ENCODE measurements around the gene PPP1R9B.

The PPP1R9B gene

DNA sequence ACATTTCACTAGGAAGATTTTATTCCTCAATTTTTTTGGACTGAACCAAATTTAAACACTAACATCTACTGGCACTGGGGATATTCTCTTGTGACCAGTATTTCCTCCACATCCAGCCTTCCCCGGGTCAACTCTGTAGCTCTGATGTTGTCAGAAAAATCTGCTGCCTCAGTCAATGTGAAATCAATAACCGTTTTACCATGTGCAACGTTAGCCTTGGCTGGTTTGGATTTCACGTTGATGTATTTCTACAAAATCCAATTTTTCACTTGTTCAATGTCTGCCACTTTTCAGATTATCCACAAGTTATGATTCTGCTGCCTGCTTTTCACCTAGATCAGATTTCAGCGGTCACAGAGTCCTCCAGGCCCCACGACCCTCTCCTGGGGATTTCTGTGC, 22.5 kb upstream of the PPP1R9B start:
- no peak for DNase-seq

DNA sequence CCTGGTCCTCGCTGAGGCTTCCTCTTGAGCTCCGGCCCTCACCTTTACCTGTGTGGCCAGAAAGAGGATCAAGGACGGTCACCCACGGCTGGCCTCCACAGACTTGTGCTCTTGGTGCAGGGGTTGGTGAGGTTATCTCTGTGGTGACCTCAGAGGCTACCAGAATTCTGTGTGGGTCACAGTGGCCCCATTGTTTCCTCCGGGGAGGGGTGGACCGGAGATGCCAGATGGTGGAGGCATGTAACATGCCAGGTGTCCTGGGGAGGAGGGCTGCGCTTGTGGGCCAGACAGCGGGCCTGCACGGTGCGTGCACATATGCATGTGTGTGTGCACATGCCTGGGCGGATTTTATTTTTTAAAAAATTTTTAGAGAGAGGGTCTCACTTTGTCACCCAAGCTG, 21.7 kb upstream of the PPP1R9B start:
- DNase-seq, result no peak

DNA sequence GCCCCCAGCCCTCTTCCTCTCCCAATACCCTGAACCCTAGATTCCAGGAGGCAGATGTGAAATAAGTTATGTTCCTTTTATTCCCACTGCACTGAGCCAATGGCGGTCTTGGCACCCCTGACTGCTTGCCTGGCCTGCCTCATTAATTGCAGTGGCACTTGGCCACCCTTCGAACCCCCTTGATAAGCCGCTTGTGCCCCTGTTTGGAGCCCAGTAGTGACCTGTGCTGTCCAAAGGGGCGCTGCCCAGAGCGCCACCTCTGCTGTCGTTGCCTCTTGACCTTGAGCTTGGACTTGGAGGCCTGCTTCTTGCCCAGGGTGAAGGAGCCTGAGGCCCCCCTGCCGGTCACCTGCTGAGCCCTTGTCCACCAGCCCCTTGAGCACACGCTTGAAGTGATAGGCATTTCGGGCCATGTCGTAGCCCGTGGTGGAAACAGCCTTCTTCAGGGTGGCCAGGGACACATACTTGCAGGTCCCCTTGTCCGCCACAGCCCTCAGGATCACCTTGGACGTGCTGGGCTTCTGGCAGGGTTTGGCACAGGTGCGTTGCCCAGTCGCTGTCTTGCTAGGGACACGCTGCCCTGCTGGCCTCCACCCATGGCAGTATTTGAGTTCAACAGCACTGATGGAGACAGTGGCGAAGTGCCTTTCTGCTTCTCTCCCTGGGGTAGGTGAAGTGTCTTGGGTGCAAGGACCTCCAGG, 21.0 kb upstream of the PPP1R9B start:
- no peak for DNase-seq

GRCh38 chr17:50170662-50171370, 20.3 kb upstream of the PPP1R9B start:
- no peak for DNase-seq

DNA sequence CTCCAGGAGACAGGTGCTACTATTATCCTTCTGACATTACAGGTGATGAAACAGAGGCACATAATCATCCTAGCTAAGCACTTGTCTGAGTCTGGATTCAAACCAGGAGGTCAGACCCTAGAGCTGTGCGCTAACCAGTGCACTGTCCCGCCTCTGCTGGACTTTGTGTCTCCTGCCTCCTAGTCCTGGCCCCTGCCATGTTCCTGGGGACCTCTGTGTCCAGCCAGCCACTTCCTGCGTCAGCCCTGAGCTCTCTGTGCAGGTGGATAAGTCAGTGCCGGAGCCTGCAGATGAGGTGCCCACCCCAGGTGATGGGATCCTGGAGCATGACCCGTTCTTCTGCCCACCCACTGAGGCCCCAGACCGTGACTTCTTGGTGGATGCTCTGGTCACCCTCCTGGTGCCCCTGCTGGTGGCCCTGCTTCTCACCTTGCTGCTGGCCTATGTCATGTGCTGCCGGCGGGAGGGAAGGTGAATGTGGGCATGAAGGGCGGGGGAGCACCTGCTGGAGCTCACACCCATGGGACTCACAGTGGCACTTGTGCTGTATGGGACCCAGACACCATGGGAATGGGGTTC, 19.5 kb upstream of the PPP1R9B start:
- no peak for DNase-seq

GRCh38 chr17:50169121-50169764, 18.8 kb upstream of the PPP1R9B start:
- DNase-seq, result peak; percentile 9 to 34

DNA sequence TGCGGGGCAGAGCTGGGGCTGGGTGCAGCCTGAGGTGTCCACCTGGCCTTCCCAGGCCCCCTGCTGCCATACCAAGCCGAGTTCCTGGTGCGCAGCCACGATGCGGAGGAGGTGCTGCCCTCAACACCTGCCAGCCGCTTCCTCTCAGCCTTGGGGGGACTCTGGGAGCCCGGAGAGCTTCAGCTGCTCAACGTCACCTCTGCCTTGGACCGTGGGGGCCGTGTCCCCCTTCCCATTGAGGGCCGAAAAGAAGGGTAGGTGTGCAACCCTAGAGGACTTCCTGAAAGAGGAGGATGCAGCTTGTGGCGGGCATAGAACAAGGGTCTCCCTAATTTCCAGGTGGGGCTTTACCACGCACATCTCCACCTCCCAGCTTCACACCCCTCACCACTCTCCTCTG, 17.8 kb upstream of the PPP1R9B start:
- DNase-seq, result no peak

DNA sequence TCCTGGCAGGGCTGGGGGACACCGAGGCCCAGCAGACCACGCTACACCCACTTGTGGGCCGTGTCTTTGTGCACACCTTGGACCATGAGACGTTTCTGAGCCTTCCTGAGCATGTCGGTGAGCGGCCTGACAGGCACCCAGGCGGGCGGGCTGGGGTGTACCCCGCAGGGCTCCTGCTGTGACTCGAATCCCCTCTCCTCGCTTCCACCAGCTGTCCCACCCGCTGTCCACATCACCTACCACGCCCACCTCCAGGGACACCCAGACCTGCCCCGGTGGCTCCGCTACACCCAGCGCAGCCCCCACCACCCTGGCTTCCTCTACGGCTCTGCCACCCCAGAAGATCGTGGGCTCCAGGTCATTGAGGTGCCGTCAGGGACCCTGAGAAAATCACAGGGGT, 16.9 kb upstream of the PPP1R9B start:
- DNase-seq, result no peak

- no peak for DNase-seq
These were observed 16.2 kb upstream of the PPP1R9B start for GRCh38 chr17:50166518-50167181.

- DNase-seq, result no peak
These were observed 15.5 kb upstream of the PPP1R9B start, which contains the start of gene SGCA for GRCh38 chr17:50165867-50166517. Gene SGCA (plus strand): TSS chr17:50166005. CDS start chr17:50166041, 36 bp downstream.

- DNase-seq, result no peak
These were observed 15.0 kb upstream of the PPP1R9B start for GRCh38 chr17:50165466-50165865.

- no peak for DNase-seq
These were observed 14.6 kb upstream of the PPP1R9B start for GRCh38 chr17:50165066-50165465.

- DNase-seq, result no peak
These were observed 14.2 kb upstream of the PPP1R9B start for GRCh38 chr17:50164697-50164988.

- DNase-seq, result no peak
These were observed 13.6 kb upstream of the PPP1R9B start for GRCh38 chr17:50163843-50164696.

DNA sequence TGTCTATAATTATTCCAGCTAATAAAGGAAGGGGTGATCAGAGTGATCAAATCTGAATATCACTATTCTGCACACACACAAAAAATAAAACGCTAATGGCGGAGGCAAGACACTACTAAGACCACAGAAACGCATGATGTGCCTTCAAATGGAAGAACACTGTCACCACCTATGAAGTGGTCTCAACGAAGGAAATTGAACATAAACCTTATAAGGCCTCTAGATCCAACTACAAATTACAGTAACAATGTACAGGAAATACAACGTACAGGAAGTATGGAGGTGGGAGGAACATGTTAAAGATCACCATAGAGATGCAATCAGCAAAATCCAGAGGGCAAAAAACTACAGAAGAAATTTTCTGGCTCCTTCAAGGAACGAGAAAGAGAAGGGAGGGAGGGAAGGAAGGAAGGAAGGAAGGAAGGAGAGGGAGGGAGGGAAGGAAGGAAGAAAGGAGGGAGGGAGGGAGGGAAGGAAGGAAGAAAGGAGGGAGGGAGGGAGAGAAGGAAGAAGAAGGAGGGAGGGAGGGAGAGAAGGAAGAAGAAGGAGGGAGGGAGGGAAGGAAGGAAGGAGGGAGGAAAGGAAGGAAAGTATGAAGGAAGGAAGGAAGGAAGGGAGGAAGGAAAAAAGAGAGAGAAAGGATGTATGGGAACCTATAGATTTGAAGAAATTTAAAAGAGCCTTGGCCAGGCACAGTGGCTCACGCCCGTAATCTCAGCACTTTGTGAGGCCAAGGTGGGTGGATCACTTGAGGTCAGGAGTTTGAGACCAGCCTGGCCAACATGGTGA, 12.2 kb upstream of the PPP1R9B start:
- no peak for DNase-seq

GRCh38 chr17:50161911-50162288, 11.4 kb upstream of the PPP1R9B start:
- no peak for DNase-seq

DNA sequence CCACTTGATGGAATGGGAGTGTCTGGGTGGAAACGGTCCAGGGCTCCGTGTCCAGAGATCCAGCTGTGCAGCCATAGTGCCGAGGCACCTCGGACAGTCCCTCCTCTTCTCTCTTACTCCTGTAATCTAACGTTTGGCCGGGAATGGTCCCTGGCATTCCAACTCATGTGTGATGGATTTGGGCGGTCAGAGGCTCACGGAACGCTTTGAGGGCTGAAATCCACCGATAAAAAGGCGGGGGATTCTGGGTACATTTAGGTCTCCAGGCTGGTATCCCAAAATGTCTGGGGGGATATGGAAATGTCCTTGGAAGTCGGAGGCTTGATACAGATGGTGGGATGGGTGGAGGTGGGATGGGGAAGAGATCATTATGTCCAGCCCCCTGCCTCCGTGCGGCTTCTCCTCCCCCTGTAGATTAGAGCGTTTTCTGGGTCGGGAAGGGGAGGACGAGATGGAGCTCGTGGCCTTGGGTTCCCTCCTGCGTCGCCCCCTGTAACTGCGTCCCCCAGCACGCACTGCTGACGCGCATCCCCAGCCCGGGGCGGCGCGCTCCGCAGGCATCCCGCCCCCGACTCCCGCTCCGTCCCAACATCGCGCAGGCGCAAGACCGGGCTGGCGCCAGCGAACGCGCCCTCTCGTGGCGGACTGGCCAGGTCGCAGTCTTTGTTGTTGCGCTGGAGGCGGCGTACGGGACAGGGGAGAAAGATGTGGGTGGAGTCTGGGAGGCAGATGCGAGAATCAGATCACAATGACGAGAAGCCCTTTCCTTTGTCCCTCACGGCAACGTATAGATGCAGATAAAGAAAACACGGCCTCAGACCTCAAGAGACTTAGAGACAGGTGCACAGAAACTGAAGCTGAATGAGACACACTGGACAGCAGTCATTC, 10.8 kb upstream of the PPP1R9B start:
- DNase-seq, result peak; percentile 90 to 91

- DNase-seq, result no peak
These were observed 7.4 kb upstream of the PPP1R9B start for GRCh38 chr17:50157891-50158290.

DNA sequence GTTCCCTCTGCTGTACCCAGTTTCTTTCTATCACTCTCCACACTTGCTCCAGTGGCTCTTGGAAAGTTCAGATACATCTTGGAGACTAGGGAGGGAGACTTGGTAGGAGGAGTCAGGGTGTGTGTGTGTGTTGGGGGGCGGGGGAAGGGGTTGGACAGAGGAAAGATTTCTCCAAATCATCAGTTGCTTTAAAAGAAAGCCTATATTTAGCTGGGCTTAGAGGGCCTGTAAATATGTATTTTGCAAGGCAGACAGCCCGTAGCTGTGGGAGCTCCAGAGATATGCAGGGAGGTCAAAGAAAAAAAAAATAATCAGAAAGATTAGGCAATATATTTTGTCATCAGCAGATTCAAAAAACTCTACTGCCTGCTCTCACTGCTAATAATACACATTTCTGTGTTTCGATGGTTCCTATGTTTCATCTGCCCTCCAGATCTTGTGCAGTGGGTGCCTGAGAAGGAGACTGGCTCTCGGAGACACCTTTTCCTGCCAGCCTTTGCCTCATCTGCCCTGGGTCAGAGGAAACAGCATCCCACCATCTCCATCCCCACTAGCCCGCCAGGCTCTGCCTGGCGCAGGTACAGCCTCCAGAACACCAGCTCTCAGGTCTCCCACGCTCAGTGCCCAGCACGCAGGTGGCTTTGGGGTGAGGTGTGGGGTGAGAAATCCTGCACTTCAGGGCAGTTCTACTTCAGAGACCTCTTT, 4.8 kb upstream of the PPP1R9B start:
- DNase-seq, result no peak

All from NCI-H1930 (cell line).